GM19025 (cell line): ENCODE measurements around the gene SPAG17.

ENCODE experiments used
- ATAC-seq: cut with Tn5 transposase; IDR thresholded peaks from one replicate; pipeline ENCODE4 v1.9.1; 2021; ENCODE audit warnings: mild to moderate bottlenecking, low read depth, moderate library complexity; ENCODE audit not compliant: unreplicated experiment

Gene SPAG17

GRCh38 chr1:118123116-118123839 is 61.8 kb downstream of the SPAG17 start:
- ATAC-seq, result no peak

- no peak for ATAC-seq
These were observed 62.6 kb downstream of the SPAG17 start for GRCh38 chr1:118122234-118123004.

DNA sequence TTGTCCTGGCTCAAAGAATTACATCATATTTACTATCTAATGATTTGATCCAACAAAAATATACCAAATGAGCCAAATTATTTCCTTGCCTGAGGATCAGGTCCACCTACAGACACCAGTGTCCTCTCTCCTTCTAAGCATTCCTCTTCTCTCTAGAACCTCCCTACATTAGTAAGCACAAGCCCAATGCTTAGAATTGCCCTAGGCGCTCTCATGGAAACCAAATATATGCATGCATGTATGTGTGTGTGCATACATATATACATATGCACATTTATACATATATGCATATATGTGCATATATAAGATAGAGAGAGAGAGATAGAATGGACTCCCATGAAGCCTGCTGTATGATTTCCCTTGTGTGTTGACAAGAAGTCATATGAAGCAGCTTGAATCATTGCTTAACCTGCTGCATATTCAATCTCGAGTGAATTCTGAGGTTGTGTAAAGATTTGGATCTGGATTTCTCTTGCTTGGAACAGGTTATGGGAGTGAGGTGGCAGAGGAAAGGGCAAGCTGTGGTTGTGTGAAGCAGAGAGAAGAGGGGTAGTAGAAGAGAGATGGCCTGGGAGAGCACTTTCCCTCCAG is 66.1 kb downstream of the SPAG17 start:
- no peak for ATAC-seq

GRCh38 chr1:118118469-118118868 is 66.6 kb downstream of the SPAG17 start:
- no peak for ATAC-seq

DNA sequence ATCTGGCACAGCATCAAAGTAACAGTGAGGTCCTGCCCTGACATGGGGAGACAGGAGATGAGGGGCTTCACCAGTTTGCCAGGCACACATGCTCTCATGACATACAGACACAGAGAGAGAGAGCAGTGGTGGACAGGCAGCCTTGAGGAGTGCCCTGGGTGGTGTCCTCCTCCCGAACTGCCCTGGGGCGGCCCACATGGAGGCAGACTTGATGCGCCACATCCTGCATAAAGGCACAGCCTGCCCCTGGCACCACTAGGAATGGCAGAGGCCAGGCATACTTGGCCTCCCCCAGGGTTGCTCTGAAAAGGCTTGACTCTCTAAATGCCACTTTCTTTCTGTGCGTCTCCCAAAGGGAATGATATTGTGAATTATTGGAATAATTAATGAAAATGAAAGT is 67.5 kb downstream of the SPAG17 start:
- ATAC-seq, result no peak

GRCh38 chr1:118116909-118117308 is 68.1 kb downstream of the SPAG17 start:
- no peak for ATAC-seq

DNA sequence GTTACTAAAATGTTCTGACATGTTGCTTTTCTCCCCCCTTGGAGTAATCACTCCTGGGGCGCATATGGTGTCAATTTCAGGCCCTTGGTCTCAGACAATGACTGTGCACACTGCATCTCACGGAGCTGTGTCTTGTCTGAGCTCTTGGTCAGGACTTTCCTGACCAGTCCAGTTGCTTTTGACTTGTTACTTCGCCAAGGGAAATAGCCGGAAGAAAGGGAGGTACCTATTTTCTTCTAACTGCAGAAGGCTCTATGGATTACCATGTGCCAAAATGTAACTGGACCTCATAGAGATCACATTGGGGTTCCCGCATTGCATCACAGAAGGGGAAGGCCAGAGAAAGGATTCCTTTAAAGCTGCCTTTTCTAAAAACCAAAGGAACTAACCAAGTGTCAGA is 68.6 kb downstream of the SPAG17 start:
- ATAC-seq, result no peak

DNA sequence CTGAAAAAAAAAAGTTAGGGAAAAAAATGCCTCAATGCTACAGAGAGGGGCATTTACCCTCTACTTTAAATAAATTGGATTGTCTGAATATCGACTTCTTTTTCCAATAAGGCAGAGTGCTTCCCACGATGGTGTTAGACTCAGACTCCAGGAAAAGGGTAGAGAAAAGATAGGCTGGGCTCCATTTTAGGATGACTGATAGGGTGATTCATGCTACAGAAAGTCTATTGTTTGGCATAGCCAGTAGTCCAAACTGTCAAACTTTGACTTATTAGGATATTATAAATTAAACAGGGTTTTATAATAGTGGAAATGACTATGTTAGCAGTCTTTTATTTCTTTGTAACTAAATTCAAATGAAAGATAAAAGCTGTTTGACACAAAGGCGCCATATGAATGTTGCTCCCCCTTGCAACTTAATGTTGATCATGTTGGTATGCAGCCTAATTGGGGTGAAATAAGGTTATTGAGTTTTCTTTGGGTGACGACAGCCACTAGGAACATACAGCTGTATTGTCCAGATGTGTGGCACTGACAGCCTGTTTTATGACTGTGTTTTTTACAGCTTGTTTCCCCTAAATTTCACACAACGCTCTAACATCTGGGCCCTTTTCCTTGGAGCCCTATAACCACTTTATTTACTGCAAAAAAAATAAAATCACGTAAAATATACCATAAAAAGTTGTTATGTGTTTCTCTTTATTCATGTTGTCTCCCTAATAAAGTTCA is 69.3 kb downstream of the SPAG17 start:
- ATAC-seq, result no peak

GRCh38 chr1:118113261-118113660 is 71.8 kb downstream of the SPAG17 start:
- ATAC-seq, result no peak

DNA sequence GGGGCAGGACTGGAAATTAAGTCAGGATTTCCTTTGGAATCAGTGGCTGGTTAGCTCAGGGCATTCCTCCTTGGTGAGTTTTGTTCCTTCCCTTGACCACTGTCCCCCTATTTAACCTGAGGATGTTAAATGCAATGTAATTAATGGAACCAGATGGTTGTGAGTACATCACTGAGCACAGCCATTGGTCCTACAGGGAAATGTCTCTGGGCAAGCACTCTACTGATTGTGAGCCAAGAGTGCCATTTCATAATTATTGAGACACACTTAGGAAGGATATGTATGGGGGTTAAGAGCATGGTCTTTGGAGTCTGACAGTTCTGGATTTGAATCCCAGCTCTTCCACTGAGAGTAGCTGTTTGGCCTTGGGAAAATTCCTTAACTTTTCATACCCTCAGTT is 74.4 kb downstream of the SPAG17 start:
- no peak for ATAC-seq

GRCh38 chr1:118104951-118105350 is 80.1 kb downstream of the SPAG17 start:
- no peak for ATAC-seq

DNA sequence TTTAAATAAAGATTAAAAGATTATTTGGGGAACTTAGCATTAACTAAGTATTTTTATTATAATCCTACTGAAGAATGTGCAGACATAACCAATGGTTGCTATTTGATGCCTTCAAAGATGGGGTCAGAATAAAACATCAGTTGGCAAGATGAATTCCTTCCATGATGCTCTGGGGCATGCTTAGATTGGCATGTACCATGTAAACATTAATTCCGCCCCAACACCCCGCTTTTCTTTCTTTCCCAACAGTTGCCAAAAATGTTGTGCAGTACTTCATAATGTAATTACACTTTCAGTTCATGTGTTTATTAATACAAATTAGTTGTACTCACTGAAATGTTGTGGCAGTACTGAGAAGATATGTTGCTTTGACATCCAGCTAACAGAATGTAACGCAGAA is 82.6 kb downstream of the SPAG17 start:
- ATAC-seq, result no peak

DNA sequence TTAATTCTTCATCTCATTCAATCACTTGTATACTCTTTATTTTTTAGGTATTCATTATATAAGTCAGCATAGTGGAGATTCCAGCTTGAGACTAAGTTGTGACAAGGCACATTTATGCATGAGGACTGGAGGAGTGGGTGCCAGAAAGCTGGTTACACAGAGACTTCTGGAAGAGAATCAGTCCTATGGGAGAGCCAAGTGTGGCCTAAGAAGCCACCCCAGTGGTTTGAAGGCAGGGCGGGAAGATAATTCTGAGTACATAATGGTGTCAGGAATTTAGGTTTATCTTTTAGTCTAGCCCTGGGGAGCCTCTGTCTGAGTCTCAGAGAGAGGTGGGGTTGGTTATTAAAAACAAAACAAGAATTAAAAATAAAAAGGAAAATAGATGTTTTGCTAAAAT is 83.0 kb downstream of the SPAG17 start:
- ATAC-seq, result no peak

- no peak for ATAC-seq
These were observed 83.5 kb downstream of the SPAG17 start for GRCh38 chr1:118101515-118101844.

DNA sequence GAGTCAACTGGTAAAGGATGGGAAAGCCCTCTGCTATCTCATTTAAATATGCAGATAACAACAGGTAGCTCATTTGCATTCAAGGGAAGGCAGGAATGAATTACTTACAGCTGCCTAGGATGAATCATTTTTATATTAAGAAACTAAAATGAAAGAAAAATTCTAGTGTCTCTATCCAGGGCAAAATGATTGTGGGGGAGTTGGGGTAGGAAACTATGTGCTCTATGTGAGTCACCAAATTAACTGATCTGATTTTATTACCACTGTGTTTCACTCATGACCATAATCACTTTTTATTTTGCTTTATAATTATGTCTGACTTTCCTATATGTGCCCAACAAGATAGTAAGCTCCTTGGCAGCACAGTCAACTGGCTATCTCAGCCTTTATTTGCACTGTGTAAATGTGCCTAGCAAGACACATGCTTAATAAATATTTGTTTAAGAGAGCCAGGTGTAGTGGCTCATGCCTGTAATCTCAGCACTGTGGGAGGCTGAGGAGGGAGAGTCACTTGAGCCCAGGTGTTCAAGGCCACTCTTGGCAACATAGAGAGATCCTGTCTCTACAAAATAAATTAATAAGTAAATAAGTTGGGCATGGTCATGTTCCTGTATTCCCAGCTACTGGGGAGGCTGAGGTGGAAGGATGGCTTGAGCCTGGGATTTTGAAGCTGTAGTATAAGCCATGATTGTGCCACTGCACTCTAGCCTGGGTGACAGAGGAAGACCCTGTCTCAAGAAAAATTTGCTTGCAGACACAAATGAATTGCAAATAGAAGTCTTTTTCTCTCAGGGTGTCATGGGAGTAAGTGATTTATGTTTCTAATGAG is 84.1 kb downstream of the SPAG17 start:
- ATAC-seq, result no peak

DNA sequence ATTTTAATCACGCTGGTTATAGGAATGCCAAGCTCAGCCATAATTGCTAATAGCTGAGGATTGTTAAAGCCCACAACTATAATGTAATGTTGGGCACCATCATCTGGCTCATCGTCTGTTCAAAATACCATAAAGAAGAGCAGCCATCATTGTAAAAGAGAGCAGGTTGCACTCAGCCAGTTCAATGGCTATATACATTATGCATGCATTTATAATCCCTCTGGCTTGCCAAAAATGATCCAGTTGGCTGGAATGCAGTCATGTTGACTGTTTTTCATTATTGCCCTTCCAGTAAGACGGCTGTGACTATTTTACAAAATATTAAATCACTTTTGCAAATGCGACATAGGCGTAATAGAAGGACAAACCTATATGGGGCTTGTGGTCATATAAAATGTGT is 85.3 kb downstream of the SPAG17 start:
- no peak for ATAC-seq

DNA sequence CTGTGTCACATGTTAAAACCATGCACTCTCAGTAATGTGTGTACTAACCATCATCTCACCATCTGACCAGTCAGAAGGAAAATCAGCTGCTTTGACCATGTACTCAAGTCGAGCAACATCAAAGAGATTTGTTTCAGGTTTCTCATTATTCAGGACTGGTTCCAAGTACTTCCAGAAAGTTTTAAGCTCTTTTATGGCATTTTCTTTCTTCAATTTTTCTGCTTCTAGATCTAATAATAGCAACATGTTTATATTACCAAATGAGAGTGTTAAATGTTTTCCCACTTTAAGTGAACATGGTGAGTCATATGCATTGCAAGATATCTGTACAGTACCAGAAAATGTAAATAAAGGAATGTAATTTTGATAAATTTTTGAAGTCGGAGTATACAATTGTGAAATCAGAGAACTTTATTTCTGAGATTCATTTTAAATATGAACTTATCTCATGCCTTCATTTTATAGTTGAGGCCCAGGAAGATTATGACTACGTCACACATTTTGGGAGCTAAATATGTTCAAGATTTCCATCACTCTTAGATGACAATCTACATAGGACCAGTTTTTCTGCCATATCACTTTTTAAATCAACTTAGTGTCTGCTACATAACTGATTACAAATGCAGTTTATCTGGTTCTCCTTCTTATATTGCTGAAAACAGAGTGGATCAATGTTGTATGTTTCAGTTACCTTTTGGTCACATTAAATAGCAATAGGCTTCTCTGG is 87.2 kb downstream of the SPAG17 start:
- ATAC-seq, result no peak

DNA sequence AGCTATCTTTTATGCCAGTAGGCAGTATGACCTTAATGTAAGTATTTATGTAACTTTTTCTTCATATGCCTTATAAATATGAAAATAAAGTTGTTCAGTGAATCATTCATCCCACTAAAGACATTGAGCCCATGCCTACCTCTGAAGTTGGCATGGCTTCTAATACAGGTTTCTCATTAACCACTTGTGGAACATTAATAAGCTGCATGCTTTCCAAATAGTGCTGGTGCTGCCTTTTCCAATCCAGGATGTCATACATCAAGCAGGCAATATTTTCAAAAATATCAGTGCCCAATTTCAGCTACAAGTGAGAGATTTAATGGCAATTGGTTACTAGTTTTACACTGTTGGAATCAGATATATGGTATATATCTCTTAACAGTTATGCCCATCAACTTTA is 92.0 kb downstream of the SPAG17 start:
- no peak for ATAC-seq

- ATAC-seq, result no peak
These were observed 94.9 kb downstream of the SPAG17 start for GRCh38 chr1:118090130-118090529.

DNA sequence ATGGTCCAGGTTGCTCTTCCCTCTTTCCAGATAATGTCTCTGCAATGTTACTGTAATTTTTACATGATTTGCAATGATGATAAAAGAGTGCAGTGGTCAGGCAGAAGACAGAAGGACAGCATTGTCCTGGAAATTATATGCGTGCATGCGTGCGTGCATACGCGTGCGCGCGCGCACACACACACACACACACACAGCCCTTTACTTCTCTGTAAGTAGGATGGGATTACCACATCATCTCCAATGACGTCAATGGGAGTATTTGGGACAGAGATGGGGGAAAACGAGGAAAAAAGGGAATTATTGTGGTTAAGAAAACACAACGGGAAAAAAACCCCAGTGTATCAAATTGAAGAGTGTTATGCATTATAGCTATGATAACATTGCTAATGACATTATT is 99.7 kb downstream of the SPAG17 start:
- ATAC-seq, result no peak
